HCT116 (cell line): Measurements from ENCODE around the gene FAM180A. TPM values are rescaled to one million over a fixed set of nuclear protein-coding genes. Genes with fewer than 3 reads are reported as not detected.

Source experiments
- ATAC-seq: fragments of 200-7000 bp; cut with Tn5 transposase; 2 replicates; pipeline ENCODE4 v1.9.1; 2020; ENCODE audit warnings: mild to moderate bottlenecking, moderate library complexity
- BruUV-seq: library from RNA; stranded (reverse); fragments of 400-500 nt; replicated peaks from 2 replicates; lab custom pipeline; 2021; lab: Mats Ljungman, UMichigan
- CTCF ChIA-PET: fragments of 300-600 bp; sonication (Branson Sonifier 250); formaldehyde crosslinking; loops from one replicate; lab custom pipeline; 2021; ENCODE audit warnings: antibody characterized with exemption; lab: Charles Lee
- POLR2A ChIA-PET: fragments of 300-600, 350-600 bp; sonication (Branson Sonifier 250); formaldehyde crosslinking; loops from one replicate; lab custom pipeline; 2021; ENCODE audit warnings: antibody characterized with exemption; lab: Charles Lee
- RAD21 ChIA-PET, 2 experiments: fragments of 300-600 bp; sonication (Branson Sonifier 250); formaldehyde crosslinking; loops; one replicate each; lab custom pipeline; 2023; ENCODE audit warnings: low total read pairs in 2 of 2; ENCODE audit not compliant: uncharacterized antibody in 2 of 2, unreplicated experiment in 2 of 2, low non-redundant PET in 1 of 2; lab: Charles Lee
- DNase-seq: peaks from one replicate; pipeline ENCODE4 v3.0.0-alpha.2; 2010; ENCODE audit warnings: low read depth, low spot score
- H2AFZ ChIP-seq: fragments of 200-600 bp; shearing (Covaris generic), sonication (generic); 2 replicates; pipeline ENCODE4 v1.6.1; 2017; ENCODE audit warnings: low read depth, mixed run types, mixed read lengths, antibody characterized with exemption, low read length; ENCODE audit not compliant: poor library complexity, severe bottlenecking
- H3K27ac ChIP-seq: 2 replicates; pipeline ENCODE4 v1.5.1; 2012; ENCODE audit warnings: low read depth, low read length
- H3K27me3 ChIP-seq: fragments of 200-600 bp; sonication (generic); 2 replicates; pipeline ENCODE4 v1.6.1; 2016; ENCODE audit warnings: mixed run types, low read length, mixed read lengths; ENCODE audit not compliant: insufficient read depth
- H3K36me3 ChIP-seq, 2 experiments: fragments of 200-500 bp in 1 of 2; fragments of 200-600 bp in 1 of 2; sonication (Bioruptor generic) in 1 of 2; sonication (generic) in 1 of 2; 2 replicates each; pipeline versions ENCODE4 v1.5.1 to v1.6.1; 2014 to 2016; ENCODE audit warnings: low read length in 2 of 2, inconsistent platforms in 1 of 2, mixed read lengths in 1 of 2, mixed run types in 1 of 2; ENCODE audit not compliant: insufficient read depth in 2 of 2, control insufficient read depth in 1 of 2
- H3K4me1 ChIP-seq, 2 experiments: fragments of 200-600 bp in 1 of 2; sonication (generic) in 1 of 2; 2 replicates each; pipeline versions ENCODE4 v1.5.1 to v1.6.1; 2012 to 2017; ENCODE audit warnings: low read length in 2 of 2, inconsistent platforms in 1 of 2, mild to moderate bottlenecking in 1 of 2, mixed read lengths in 1 of 2, mixed run types in 1 of 2, moderate library complexity in 1 of 2; ENCODE audit not compliant: insufficient read depth in 2 of 2, control insufficient read depth in 1 of 2
- H3K4me2 ChIP-seq: fragments of 200-600 bp; sonication (generic); 2 replicates; pipeline ENCODE4 v1.6.1; 2017; ENCODE audit warnings: mixed run types, low read length, mixed read lengths
- H3K4me3 ChIP-seq, 2 experiments: fragments of 200-600 bp in 1 of 2; sonication (generic) in 1 of 2; replicated peaks in 1 of 2; 2 replicates each; pipeline ENCODE4 v1.5.1; 2011 to 2016; ENCODE audit warnings: low read length in 2 of 2, control low read depth in 1 of 2, low read depth in 1 of 2, mild to moderate bottlenecking in 1 of 2, mixed read lengths in 1 of 2, mixed run types in 1 of 2
- H3K79me2 ChIP-seq: fragments of 200-600 bp; sonication (generic); 2 replicates; pipeline ENCODE4 v1.6.1; 2017; ENCODE audit warnings: mild to moderate bottlenecking, mixed run types, low read length, moderate library complexity, mixed read lengths; ENCODE audit not compliant: insufficient read depth
- H3K9ac ChIP-seq: fragments of 200-600 bp; sonication (generic); 2 replicates; pipeline ENCODE4 v1.6.1; 2016; ENCODE audit warnings: low read length, mixed read lengths
- H3K9me2 ChIP-seq: fragments of 200-600 bp; sonication (generic), shearing (Covaris generic); 2 replicates; pipeline ENCODE4 v1.6.1; 2017; ENCODE audit warnings: mixed run types, mild to moderate bottlenecking, moderate library complexity; ENCODE audit not compliant: insufficient read depth
- H3K9me3 ChIP-seq, 2 experiments: fragments of 200-500 bp in 1 of 2; fragments of 200-600 bp in 1 of 2; sonication (Bioruptor generic) in 1 of 2; sonication (generic) in 1 of 2; 2 replicates each; pipeline ENCODE4 v1.6.1; 2014 to 2017; ENCODE audit warnings: low read length in 2 of 2, mixed read lengths in 2 of 2, inconsistent platforms in 1 of 2, low read depth in 1 of 2, mild to moderate bottlenecking in 1 of 2, mixed run types in 1 of 2, moderate library complexity in 1 of 2; ENCODE audit not compliant: control insufficient read depth in 1 of 2, insufficient read depth in 1 of 2
- H4K20me1 ChIP-seq: fragments of 200-600 bp; sonication (generic), shearing (Covaris generic); 2 replicates; pipeline ENCODE4 v1.6.1; 2017; ENCODE audit warnings: mixed run types, mild to moderate bottlenecking, moderate library complexity; ENCODE audit not compliant: insufficient read depth
- ELF1 ChIP-seq: IDR thresholded peaks from 2 replicates; pipeline ENCODE4 v1.6.1; 2012; ENCODE audit warnings: low read depth, borderline replicate concordance
- FOSL1 ChIP-seq: IDR thresholded peaks from 2 replicates; pipeline ENCODE4 v1.6.1; 2012; ENCODE audit warnings: low read depth
- SRF ChIP-seq: IDR thresholded peaks from 2 replicates; pipeline ENCODE4 v1.6.1; 2012; ENCODE audit warnings: low read depth
- TCF7L2 ChIP-seq: IDR thresholded peaks from 2 replicates; pipeline ENCODE4 v1.7.0; 2011; ENCODE audit warnings: borderline replicate concordance, inconsistent platforms; ENCODE audit not compliant: insufficient read depth, insufficient read length; ENCODE audit errors: extremely low read depth
- YY1 ChIP-seq: IDR thresholded peaks from 2 replicates; pipeline ENCODE4 v1.6.1; 2011; ENCODE audit warnings: low read length, low read depth, moderate library complexity, mild to moderate bottlenecking; ENCODE audit not compliant: insufficient replicate concordance; ENCODE audit errors: extremely low read depth
- intact Hi-C: fragments of 100-400 bp; cut with micrococcal nuclease; formaldehyde crosslinking; loops from 2 replicates; pipeline ENCODE4 v1.10.0; 2022
- total RNA-seq: library from RNA; stranded (reverse); gene quantifications from one replicate; pipeline ENCODE4 v1.2.1, GENCODE V29; 2021; ENCODE audit not compliant: unreplicated experiment
- TF ChIP-seq, protein P1 (sequence below): IDR thresholded peaks from 2 replicates; pipeline ENCODE4 v1.6.1; 2012; ENCODE audit warnings: low read depth

FAM180A gene
- total RNA-seq, 1 experiment from 2014 or later, result 0.59 TPM

DNA sequence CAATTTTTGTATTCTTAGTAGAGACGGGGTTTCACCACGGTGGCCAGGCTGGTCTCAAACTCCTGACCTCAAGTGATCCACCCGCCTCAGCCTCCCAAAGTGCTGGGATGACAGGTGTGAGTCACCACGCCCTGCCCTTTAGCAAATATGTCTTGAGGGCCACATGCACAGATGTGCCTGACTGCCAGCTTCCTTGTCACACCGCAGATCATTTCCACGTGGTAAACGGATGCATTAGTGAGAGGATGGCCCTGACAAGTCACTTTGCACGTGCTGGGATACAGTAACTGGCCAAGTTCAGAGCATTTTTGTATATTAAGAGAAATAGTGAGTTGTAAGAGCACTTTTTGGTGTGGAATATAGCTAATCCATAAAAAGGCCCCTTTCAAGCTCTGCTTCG, 44.3 kb upstream of the FAM180A start (continued):
- no peak for TF ChIP-seq YY1

DNA sequence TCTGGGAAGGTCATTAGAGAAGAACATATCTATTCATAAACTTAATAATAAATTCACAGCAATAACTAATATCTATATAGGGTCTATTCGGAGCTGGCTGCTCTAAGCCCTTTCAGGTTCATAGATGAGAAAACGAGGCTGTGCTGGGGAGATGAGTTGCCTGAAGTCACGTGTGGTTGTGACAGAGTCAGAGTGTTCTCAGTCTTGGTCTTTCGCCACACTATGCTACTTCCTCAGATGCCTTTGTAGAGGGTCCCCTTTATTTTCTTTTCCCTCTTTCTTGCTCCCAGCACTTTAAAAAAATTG, 43.7 kb upstream of the FAM180A start:
- no peaks in the 10 kb centered on the region for H3K79me2 ChIP-seq
- intact Hi-C loops, result no loop called here
- no peak overlapping the region for H2AFZ ChIP-seq
- H3K4me3 ChIP-seq, result no peak overlapping the region
- H3K4me1 ChIP-seq, result peaks cover 0 to 5% of the 10 kb centered on the region in 2 experiments; a peak in 1 of 4 replicates
- H3K27ac ChIP-seq, result no peak overlapping the region
- no peak overlapping the region for H3K4me2 ChIP-seq
- BruUV-seq, result no TSS peak
- ChIA-PET CTCF (no interaction called here), RAD21 (no interaction called here), POLR2A (no interaction called here)
- H4K20me1 ChIP-seq, result no peaks in the 10 kb centered on the region
- H3K9me2 ChIP-seq, result no peaks in the 10 kb centered on the region
- H3K9ac ChIP-seq, result no peak overlapping the region
- H3K9me3 ChIP-seq, result peaks cover 0 to 4% of the 10 kb centered on the region in 2 experiments; a peak in 1 of 4 replicates
- H3K36me3 ChIP-seq, result no peaks in the 10 kb centered on the region
- no peaks in the 10 kb centered on the region for H3K27me3 ChIP-seq
- TF ChIP-seq SRF, result no peak
- TF ChIP-seq TCF7L2, result no peak
- no peak for TF ChIP-seq YY1
- no peak for TF ChIP-seq ELF1
- TF ChIP-seq, protein P1, sequence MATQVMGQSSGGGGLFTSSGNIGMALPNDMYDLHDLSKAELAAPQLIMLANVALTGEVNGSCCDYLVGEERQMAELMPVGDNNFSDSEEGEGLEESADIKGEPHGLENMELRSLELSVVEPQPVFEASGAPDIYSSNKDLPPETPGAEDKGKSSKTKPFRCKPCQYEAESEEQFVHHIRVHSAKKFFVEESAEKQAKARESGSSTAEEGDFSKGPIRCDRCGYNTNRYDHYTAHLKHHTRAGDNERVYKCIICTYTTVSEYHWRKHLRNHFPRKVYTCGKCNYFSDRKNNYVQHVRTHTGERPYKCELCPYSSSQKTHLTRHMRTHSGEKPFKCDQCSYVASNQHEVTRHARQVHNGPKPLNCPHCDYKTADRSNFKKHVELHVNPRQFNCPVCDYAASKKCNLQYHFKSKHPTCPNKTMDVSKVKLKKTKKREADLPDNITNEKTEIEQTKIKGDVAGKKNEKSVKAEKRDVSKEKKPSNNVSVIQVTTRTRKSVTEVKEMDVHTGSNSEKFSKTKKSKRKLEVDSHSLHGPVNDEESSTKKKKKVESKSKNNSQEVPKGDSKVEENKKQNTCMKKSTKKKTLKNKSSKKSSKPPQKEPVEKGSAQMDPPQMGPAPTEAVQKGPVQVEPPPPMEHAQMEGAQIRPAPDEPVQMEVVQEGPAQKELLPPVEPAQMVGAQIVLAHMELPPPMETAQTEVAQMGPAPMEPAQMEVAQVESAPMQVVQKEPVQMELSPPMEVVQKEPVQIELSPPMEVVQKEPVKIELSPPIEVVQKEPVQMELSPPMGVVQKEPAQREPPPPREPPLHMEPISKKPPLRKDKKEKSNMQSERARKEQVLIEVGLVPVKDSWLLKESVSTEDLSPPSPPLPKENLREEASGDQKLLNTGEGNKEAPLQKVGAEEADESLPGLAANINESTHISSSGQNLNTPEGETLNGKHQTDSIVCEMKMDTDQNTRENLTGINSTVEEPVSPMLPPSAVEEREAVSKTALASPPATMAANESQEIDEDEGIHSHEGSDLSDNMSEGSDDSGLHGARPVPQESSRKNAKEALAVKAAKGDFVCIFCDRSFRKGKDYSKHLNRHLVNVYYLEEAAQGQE, result no peak
- no peak for TF ChIP-seq FOSL1
- ATAC-seq (no peak), DNase-seq (no peak)
